Natural killer cell (primary cell): ENCODE measurements around the gene MARCHF10. TPM values are rescaled to one million over a fixed set of nuclear protein-coding genes. Genes with fewer than 3 reads are reported as not detected.

Source experiments
- ATAC-seq, 3 donors: fragments of 150-1000 bp in 2 of 3; fragments of 200-7000 bp in 1 of 3; cut with Tn5 transposase; 1 replicate in 1 of 3; 2 replicates in 2 of 3; pipeline ENCODE4 v1.10.0; 2021; ENCODE audit warnings: mild to moderate bottlenecking in 2 of 3, moderate library complexity in 2 of 3
- DNase-seq, 2 donors: peaks; one replicate each; pipeline versions ENCODE4 v3.0.0 to v3.0.0-alpha.2; 2013 to 2021; ENCODE audit warnings: mixed read lengths in 1 of 2
- H3K27ac ChIP-seq: one replicate; pipeline ENCODE4 v1.5.1; 2013; ENCODE audit warnings: mild to moderate bottlenecking, low read length
- H3K27me3 ChIP-seq: one replicate; pipeline ENCODE4 v1.6.1; 2013; ENCODE audit warnings: low read length; ENCODE audit not compliant: control insufficient read depth, insufficient read depth
- H3K36me3 ChIP-seq: one replicate; pipeline ENCODE4 v1.6.1; 2013; ENCODE audit warnings: low read length; ENCODE audit not compliant: control insufficient read depth, insufficient read depth
- H3K4me1 ChIP-seq: one replicate; pipeline ENCODE4 v1.6.1; 2013; ENCODE audit warnings: low read length; ENCODE audit not compliant: control insufficient read depth, insufficient read depth
- H3K4me3 ChIP-seq: one replicate; pipeline ENCODE4 v1.5.1; 2013; ENCODE audit warnings: low read length
- H3K9me3 ChIP-seq: one replicate; pipeline ENCODE4 v1.6.1; 2013; ENCODE audit warnings: low read length; ENCODE audit not compliant: control insufficient read depth, insufficient read depth
- H3K27ac Mint-ChIP-seq, 2 donors: one replicate each; pipeline ENCODE4 v1.8.0; 2022; ENCODE audit warnings: mild to moderate bottlenecking in 2 of 2, mixed read lengths in 2 of 2, moderate library complexity in 1 of 2
- H3K27me3 Mint-ChIP-seq, 2 donors: one replicate each; pipeline ENCODE4 v1.8.0; 2022; ENCODE audit warnings: low read depth in 2 of 2, mixed read lengths in 2 of 2
- H3K36me3 Mint-ChIP-seq: one replicate; pipeline ENCODE4 v1.8.0; 2022; ENCODE audit warnings: mixed read lengths
- H3K4me1 Mint-ChIP-seq, 2 donors: one replicate each; pipeline ENCODE4 v1.8.0; 2022; ENCODE audit warnings: mixed read lengths in 2 of 2
- H3K4me3 Mint-ChIP-seq: one replicate; pipeline ENCODE4 v1.8.0; 2022; ENCODE audit warnings: mild to moderate bottlenecking, moderate library complexity, mixed read lengths
- H3K9me3 Mint-ChIP-seq, 2 donors: one replicate each; pipeline ENCODE4 v1.8.0; 2022; ENCODE audit warnings: mixed read lengths in 2 of 2
- WGBS: methylation state at CpG from one replicate; pipeline ENCODE4 v1.1.7; 2013; ENCODE audit warnings: missing lambda C conversion rate; ENCODE audit not compliant: insufficient coverage; 5-methylcytosine and 5-hydroxymethylcytosine counted together
- intact Hi-C: fragments of 100-400 bp; cut with micrococcal nuclease; formaldehyde crosslinking; loops from one replicate; pipeline ENCODE4 v1.14.2; 2022
- total RNA-seq, 4 donors: library from RNA; stranded (reverse); fragments of 120-200 nt in 1 of 4; gene quantifications; one replicate each; pipeline versions ENCODE4 v1.2.3 to v1.2.4, GENCODE V29; 2013 to 2022
- TF ChIP-seq, protein P1 (sequence below): fragments of 200-600 bp; IDR thresholded peaks from one replicate; pipeline ENCODE4 v1.8.0; 2022; ENCODE audit warnings: antibody characterized with exemption

MARCHF10 gene
- total RNA-seq, 3 donors from 2014 or later (not counting 1 experiment from before 2014, with no cell fraction given), result 0.35 to 1.2 (median 0.40) TPM

DNA sequence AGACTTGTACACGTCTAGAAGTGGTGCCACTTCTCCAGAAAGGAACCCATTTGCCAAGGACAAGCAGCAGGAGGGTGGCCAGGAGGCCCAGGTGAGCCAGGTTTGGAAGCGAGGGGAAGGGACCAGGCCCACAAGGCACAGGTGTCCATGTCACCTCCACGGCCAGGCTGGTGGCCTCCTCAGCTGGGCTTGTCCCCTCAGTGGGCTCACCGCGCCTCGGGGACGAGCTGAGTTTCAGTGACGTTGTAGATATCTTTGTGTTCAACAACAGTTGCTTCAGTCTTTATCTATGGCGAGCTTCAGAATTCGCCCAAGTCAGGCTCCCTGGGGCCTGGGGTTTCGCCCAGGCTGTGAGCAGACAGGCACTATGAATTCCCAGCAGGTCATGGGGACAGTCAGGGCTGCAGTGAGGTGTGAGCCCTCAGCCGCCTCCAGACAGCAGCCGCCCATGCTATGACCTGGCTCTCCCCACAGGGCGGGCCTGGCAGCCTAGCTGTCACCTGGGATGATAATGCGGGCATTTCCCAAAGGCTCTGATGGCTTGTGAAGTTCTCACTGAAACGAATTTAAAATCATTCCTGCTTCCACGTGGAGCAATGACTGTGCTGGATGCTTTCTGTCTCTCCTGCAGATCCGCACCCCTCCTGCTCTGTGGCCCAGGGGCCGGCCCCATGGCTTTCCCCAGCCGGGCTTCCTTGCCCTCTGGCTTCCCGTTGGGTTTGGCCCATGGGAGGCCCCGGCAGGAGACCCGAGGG lies 91.1 kb downstream of the MARCHF10 start:
- no peak for DNase-seq
- Histone ChIP-seq H3K4me1 (peaks cover 17% of the 10 kb centered on the region), H3K9me3 (no peaks in the 10 kb centered on the region), H3K27ac (no peak overlapping the region), H3K36me3 (no peaks in the 10 kb centered on the region), H3K27me3 (no peaks in the 10 kb centered on the region), H3K4me3 (no peak overlapping the region)
- TF ChIP-seq, protein P1, sequence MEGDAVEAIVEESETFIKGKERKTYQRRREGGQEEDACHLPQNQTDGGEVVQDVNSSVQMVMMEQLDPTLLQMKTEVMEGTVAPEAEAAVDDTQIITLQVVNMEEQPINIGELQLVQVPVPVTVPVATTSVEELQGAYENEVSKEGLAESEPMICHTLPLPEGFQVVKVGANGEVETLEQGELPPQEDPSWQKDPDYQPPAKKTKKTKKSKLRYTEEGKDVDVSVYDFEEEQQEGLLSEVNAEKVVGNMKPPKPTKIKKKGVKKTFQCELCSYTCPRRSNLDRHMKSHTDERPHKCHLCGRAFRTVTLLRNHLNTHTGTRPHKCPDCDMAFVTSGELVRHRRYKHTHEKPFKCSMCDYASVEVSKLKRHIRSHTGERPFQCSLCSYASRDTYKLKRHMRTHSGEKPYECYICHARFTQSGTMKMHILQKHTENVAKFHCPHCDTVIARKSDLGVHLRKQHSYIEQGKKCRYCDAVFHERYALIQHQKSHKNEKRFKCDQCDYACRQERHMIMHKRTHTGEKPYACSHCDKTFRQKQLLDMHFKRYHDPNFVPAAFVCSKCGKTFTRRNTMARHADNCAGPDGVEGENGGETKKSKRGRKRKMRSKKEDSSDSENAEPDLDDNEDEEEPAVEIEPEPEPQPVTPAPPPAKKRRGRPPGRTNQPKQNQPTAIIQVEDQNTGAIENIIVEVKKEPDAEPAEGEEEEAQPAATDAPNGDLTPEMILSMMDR, result no peak
- Mint-ChIP-seq H3K27me3 (no peaks in the 10 kb centered on the region), H3K9me3 (no peaks in the 10 kb centered on the region), H3K27ac (no peak overlapping the region), H3K4me1 (peaks cover 30 to 34% of the 10 kb centered on the region in 2 donors), H3K4me3 (no peak overlapping the region), H3K36me3 (no peaks in the 10 kb centered on the region)
- WGBS, result 95% methylated on average over 23 of the region's 23 CpGs
- intact Hi-C loops, result no loop called here
- no peak for ATAC-seq

DNA sequence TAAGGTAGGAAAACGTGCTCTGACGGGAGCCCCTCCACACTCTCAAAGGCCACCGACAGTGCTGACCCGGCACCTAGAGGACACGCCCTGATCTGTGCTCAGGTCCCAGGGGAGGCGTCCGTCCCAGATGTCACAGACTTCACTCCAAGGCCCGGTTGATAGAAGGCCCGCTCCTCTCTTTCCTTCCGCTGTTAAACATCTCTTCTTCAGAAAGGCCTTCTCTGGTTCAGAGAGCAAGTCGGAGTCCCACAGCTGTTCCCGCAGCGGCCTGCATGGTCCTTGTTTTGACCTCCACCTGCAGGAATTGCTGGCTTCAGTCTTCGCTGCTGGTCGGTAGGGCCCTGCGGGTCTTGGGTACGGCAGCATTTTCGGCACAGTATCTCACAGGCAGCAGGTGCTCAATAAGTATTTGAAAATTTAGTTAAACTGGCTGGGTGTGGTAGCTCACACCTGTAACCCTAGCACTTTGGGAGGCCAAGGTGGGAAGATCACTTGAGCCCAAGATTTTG lies 92.2 kb downstream of the MARCHF10 start:
- intact Hi-C loops, result no loop called here
- ATAC-seq (no peak), DNase-seq (no peak)
- Mint-ChIP-seq H3K4me3 (no peak overlapping the region), H3K4me1 (peaks cover 30% of the 10 kb centered on the region in 2 donors), H3K36me3 (no peaks in the 10 kb centered on the region), H3K27ac (no peak overlapping the region), H3K9me3 (no peaks in the 10 kb centered on the region), H3K27me3 (no peaks in the 10 kb centered on the region)
- Histone ChIP-seq H3K4me1 (peaks cover 17% of the 10 kb centered on the region), H3K4me3 (no peak overlapping the region), H3K27ac (no peak overlapping the region), H3K9me3 (no peaks in the 10 kb centered on the region), H3K27me3 (no peaks in the 10 kb centered on the region), H3K36me3 (no peaks in the 10 kb centered on the region)
- TF ChIP-seq, protein P1, result no peak
- WGBS, result 96% methylated on average over 18 of the region's 18 CpGs

DNA sequence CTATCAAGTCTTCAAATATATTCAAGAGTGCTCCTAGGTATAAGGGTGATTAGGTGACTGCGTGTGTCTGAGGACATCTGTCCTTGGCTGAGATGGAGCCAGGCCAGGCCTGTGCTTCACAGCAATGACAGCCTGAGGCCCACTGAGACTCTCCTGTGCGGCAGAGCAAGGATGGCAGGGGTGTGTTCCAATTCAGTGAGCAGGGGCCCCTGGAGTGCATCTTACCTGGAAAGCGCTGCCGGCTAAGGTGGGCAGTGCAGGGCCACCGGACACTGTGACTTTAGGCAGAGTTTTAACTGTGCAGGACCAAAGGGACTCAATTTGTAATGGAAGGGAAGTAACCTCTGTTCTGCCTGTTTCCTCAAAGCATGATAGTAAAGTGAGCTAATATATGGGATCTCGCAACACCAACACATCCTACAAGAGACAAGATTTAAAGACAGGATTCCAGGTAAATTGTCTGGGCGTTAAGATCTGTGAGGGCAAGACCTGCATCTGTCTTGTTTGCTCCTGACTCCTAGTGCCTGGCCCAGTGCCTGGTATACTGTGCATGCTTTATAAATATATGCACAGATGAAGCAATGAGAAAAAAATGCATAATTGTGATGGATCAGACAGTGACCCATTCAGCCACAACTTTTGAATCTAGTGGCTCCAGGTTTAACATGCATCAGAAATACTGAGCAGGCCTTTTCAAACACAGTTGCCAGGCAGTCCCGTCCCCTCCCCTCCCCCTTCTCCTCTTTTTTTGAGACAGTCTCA lies 93.9 kb downstream of the MARCHF10 start:
- H3K27me3 ChIP-seq, result no peaks in the 10 kb centered on the region
- Mint-ChIP-seq H3K4me1 (peaks cover 16 to 17% of the 10 kb centered on the region in 2 donors), H3K27me3 (no peaks in the 10 kb centered on the region), H3K36me3 (no peaks in the 10 kb centered on the region), H3K4me3 (no peak overlapping the region), H3K9me3 (no peaks in the 10 kb centered on the region), H3K27ac (no peak overlapping the region)
- H3K9me3 ChIP-seq, result no peaks in the 10 kb centered on the region
- TF ChIP-seq, protein P1, result no peak
- WGBS, result 95% methylated on average over 8 of the region's 8 CpGs
- no peak for ATAC-seq
- intact Hi-C loops, result no loop called here
- peaks cover 15% of the 10 kb centered on the region for H3K4me1 ChIP-seq
- H3K4me3 ChIP-seq, result no peak overlapping the region
- no peak for DNase-seq
- H3K36me3 ChIP-seq, result no peaks in the 10 kb centered on the region
- H3K27ac ChIP-seq, result no peak overlapping the region
